Liver (tissue), 9 donors: ENCODE measurements around the gene CAPN2. TPM values are rescaled to one million over a fixed set of nuclear protein-coding genes. Genes with fewer than 3 reads are reported as not detected.

Source experiments
- DNase-seq: peaks from one replicate; pipeline ENCODE4 v3.0.0-alpha.2; 2017; ENCODE audit warnings: low spot score
- H3K27ac ChIP-seq, 2 donors: one replicate each; pipeline ENCODE4 v1.7.0; 2013; ENCODE audit warnings: inconsistent platforms in 2 of 2, low read length in 2 of 2, control low read depth in 1 of 2, low read depth in 1 of 2, mild to moderate bottlenecking in 1 of 2
- H3K27me3 ChIP-seq, 4 donors: one replicate each; pipeline versions ENCODE4 v1.6.1 to v1.7.0; 2013; ENCODE audit warnings: low read length in 3 of 4, inconsistent platforms in 1 of 4, mild to moderate bottlenecking in 1 of 4, moderate library complexity in 1 of 4; ENCODE audit not compliant: control insufficient read depth in 4 of 4, insufficient read depth in 4 of 4
- H3K36me3 ChIP-seq, 4 donors: one replicate each; pipeline versions ENCODE4 v1.6.1 to v1.7.0; 2013; ENCODE audit warnings: low read length in 3 of 4, mild to moderate bottlenecking in 3 of 4, low read depth in 1 of 4, moderate library complexity in 1 of 4; ENCODE audit not compliant: control insufficient read depth in 4 of 4, insufficient read depth in 3 of 4
- H3K4me1 ChIP-seq, 4 donors: one replicate each; pipeline versions ENCODE4 v1.6.1 to v1.7.0; 2013; ENCODE audit warnings: low read length in 3 of 4, mild to moderate bottlenecking in 3 of 4, moderate library complexity in 1 of 4; ENCODE audit not compliant: control insufficient read depth in 4 of 4, insufficient read depth in 4 of 4
- H3K4me3 ChIP-seq, 3 donors: one replicate each; pipeline versions ENCODE4 v1.6.1 to v1.7.0; 2013; ENCODE audit warnings: low read length in 3 of 3, control low read depth in 1 of 3, low read depth in 1 of 3, mild to moderate bottlenecking in 1 of 3
- H3K9ac ChIP-seq, 2 donors: one replicate each; pipeline ENCODE4 v1.7.0; 2013; ENCODE audit warnings: low read length in 2 of 2, mild to moderate bottlenecking in 2 of 2, moderate library complexity in 2 of 2, control low read depth in 1 of 2, low read depth in 1 of 2
- H3K9me3 ChIP-seq, 4 donors: one replicate each; pipeline versions ENCODE4 v1.6.1 to v1.7.0; 2013; ENCODE audit warnings: low read length in 3 of 4; ENCODE audit not compliant: control insufficient read depth in 4 of 4
- EGR1 ChIP-seq, 2 donors: IDR thresholded peaks; 2 replicates each; pipeline ENCODE4 v1.6.1; 2016 to 2018; ENCODE audit warnings: antibody characterized with exemption in 2 of 2, low read depth in 2 of 2
- FOXA1 ChIP-seq: IDR thresholded peaks from 2 replicates; pipeline ENCODE4 v1.6.1; 2016; ENCODE audit warnings: antibody characterized with exemption
- FOXA2 ChIP-seq: IDR thresholded peaks from 2 replicates; pipeline ENCODE4 v1.6.1; 2016; ENCODE audit warnings: antibody characterized with exemption
- GABPA ChIP-seq, 2 donors: IDR thresholded peaks in 1 of 2; conservative IDR thresholded peaks in 1 of 2; 2 replicates each; pipeline ENCODE4 v1.6.1; 2016; ENCODE audit warnings: antibody characterized with exemption in 2 of 2, mild to moderate bottlenecking in 1 of 2, moderate library complexity in 1 of 2
- HNF4A ChIP-seq, 2 donors: conservative IDR thresholded peaks; 2 replicates each; pipeline ENCODE4 v1.6.1; 2016; ENCODE audit warnings: antibody characterized with exemption in 2 of 2, mild to moderate bottlenecking in 2 of 2
- HNF4G ChIP-seq: IDR thresholded peaks from 2 replicates; pipeline ENCODE4 v1.6.1; 2016; ENCODE audit warnings: antibody characterized with exemption
- NR2F2 ChIP-seq: IDR thresholded peaks from 2 replicates; pipeline ENCODE4 v1.6.1; 2016; ENCODE audit warnings: antibody characterized with exemption
- RXRA ChIP-seq, 2 donors: IDR thresholded peaks; 2 replicates each; pipeline ENCODE4 v1.6.1; 2017 to 2018; ENCODE audit warnings: antibody characterized with exemption in 2 of 2, mild to moderate bottlenecking in 1 of 2
- SP1 ChIP-seq: IDR thresholded peaks from 2 replicates; pipeline ENCODE4 v1.6.1; 2018; ENCODE audit warnings: antibody characterized with exemption, mild to moderate bottlenecking
- TAF1 ChIP-seq: conservative IDR thresholded peaks from 2 replicates; pipeline ENCODE4 v1.6.1; 2016; ENCODE audit warnings: antibody characterized with exemption, mild to moderate bottlenecking
- YY1 ChIP-seq: IDR thresholded peaks from 2 replicates; pipeline ENCODE4 v1.6.1; 2016; ENCODE audit warnings: antibody characterized with exemption, mild to moderate bottlenecking
- WGBS: extraction: QIAGEN DNeasy Blood & Tissue Kit; methylation state at CpG from one replicate; pipeline ENCODE4 v1.1.7; 2013; 5-methylcytosine and 5-hydroxymethylcytosine counted together
- polyA plus RNA-seq, 2 donors: library from polyadenylated mRNA; stranded (reverse) in 1 of 2; unstranded in 1 of 2; fragments of 200-250 nt in 1 of 2; fragments of >200 nt in 1 of 2; fragmentation: Nextera tagmentation in 1 of 2; extraction: Ambion mirVana in 1 of 2; gene quantifications; one replicate each; pipeline versions ENCODE4 v1.2.1 to v1.2.3, GENCODE V29; 2013 to 2015
- total RNA-seq, 2 donors: library from RNA; depleted of rRNA; stranded (reverse); fragments of >200 nt; gene quantifications; one replicate each; pipeline ENCODE4 v1.2.3, GENCODE V29; 2014
- TF ChIP-seq, protein P1 (sequence below): IDR thresholded peaks from 2 replicates; pipeline ENCODE4 v1.6.1; 2016; ENCODE audit warnings: antibody characterized with exemption
- TF ChIP-seq, protein P2 (sequence below): fragments of 150-350 bp; IDR thresholded peaks from 2 replicates; pipeline ENCODE4 v1.5.1; 2017; ENCODE audit warnings: improper control_type of control experiment, low read depth, low read length; ENCODE audit not compliant: missing input control
- TF ChIP-seq, protein P3 (sequence below): IDR thresholded peaks from 2 replicates; pipeline ENCODE4 v1.6.1; 2016; ENCODE audit warnings: antibody characterized with exemption, mild to moderate bottlenecking
- TF ChIP-seq, protein P4 (sequence below): IDR thresholded peaks from 2 replicates; pipeline ENCODE4 v1.6.1; 2016; ENCODE audit warnings: antibody characterized with exemption
- donor health status: healthy.
- donor health status: healthy.
- donor health status: healthy.
- donor health status: healthy.
- donor health status: healthy.

The CAPN2 gene
- total and polyA plus RNA-seq, 4 donors: 11.2 to 20.7 (median 15.5) TPM

DNA sequence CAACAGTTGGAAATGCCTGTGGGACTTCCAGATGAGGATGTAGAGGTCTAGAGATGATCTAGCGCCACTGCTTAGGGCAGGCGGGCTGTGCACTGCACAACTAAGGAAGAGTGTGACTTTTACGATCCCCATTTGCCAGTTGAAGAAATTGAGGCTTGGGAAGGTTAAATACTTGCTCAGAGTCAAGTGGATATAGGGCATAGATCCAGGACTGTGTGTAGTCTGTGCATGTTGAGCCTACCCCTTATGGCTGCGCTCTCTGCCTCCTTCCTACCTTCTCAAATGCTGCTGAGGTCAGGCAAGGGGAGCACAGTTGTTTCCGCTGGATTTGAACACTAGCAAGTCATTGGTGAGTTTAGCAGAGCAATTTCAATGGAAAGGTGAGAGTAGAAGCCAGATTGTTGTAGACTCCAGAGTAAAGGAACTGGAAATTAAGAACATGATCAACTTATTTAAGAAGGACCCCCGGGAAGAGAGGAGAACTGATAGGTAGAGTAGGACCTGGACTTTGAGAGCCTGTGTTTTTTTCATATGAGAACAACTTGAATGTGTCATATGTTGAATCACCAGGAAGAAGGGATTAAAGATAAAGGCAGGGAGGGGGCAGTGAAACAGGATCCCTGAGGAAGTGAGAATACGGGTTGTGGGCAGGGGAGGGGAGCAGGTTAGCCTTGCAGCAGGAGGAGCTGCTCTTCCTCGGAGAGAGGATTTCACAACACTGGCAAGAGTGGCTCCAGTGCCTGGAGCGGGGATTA is 2.7 kb downstream of the CAPN2 start:
- no peak overlapping the region for H3K4me3 ChIP-seq
- TF ChIP-seq HNF4A (conservative IDR thresholded peaks at IDR 0.05): no peak
- TF ChIP-seq, protein P1, sequence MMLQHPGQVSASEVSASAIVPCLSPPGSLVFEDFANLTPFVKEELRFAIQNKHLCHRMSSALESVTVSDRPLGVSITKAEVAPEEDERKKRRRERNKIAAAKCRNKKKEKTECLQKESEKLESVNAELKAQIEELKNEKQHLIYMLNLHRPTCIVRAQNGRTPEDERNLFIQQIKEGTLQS: no peak
- TF ChIP-seq, protein P2, sequence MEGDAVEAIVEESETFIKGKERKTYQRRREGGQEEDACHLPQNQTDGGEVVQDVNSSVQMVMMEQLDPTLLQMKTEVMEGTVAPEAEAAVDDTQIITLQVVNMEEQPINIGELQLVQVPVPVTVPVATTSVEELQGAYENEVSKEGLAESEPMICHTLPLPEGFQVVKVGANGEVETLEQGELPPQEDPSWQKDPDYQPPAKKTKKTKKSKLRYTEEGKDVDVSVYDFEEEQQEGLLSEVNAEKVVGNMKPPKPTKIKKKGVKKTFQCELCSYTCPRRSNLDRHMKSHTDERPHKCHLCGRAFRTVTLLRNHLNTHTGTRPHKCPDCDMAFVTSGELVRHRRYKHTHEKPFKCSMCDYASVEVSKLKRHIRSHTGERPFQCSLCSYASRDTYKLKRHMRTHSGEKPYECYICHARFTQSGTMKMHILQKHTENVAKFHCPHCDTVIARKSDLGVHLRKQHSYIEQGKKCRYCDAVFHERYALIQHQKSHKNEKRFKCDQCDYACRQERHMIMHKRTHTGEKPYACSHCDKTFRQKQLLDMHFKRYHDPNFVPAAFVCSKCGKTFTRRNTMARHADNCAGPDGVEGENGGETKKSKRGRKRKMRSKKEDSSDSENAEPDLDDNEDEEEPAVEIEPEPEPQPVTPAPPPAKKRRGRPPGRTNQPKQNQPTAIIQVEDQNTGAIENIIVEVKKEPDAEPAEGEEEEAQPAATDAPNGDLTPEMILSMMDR: no peak
- no peak for TF ChIP-seq RXRA (IDR thresholded peaks at IDR 0.05)
- TF ChIP-seq GABPA (IDR thresholded peaks at IDR 0.05 in 1 of 2, conservative IDR thresholded peaks at IDR 0.05 in 1 of 2): no peak
- no peak for TF ChIP-seq TAF1
- no peak for TF ChIP-seq FOXA2
- TF ChIP-seq NR2F2: no peak
- TF ChIP-seq YY1: no peak
- TF ChIP-seq HNF4G: no peak
- TF ChIP-seq, protein P3, sequence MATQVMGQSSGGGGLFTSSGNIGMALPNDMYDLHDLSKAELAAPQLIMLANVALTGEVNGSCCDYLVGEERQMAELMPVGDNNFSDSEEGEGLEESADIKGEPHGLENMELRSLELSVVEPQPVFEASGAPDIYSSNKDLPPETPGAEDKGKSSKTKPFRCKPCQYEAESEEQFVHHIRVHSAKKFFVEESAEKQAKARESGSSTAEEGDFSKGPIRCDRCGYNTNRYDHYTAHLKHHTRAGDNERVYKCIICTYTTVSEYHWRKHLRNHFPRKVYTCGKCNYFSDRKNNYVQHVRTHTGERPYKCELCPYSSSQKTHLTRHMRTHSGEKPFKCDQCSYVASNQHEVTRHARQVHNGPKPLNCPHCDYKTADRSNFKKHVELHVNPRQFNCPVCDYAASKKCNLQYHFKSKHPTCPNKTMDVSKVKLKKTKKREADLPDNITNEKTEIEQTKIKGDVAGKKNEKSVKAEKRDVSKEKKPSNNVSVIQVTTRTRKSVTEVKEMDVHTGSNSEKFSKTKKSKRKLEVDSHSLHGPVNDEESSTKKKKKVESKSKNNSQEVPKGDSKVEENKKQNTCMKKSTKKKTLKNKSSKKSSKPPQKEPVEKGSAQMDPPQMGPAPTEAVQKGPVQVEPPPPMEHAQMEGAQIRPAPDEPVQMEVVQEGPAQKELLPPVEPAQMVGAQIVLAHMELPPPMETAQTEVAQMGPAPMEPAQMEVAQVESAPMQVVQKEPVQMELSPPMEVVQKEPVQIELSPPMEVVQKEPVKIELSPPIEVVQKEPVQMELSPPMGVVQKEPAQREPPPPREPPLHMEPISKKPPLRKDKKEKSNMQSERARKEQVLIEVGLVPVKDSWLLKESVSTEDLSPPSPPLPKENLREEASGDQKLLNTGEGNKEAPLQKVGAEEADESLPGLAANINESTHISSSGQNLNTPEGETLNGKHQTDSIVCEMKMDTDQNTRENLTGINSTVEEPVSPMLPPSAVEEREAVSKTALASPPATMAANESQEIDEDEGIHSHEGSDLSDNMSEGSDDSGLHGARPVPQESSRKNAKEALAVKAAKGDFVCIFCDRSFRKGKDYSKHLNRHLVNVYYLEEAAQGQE: no peak
- no peak for TF ChIP-seq SP1
- TF ChIP-seq, protein P4, sequence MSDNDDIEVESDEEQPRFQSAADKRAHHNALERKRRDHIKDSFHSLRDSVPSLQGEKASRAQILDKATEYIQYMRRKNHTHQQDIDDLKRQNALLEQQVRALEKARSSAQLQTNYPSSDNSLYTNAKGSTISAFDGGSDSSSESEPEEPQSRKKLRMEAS: no peak
- TF ChIP-seq FOXA1: no peak
- TF ChIP-seq EGR1 (IDR thresholded peaks at IDR 0.05; ENCODE audit: low read depth in 2 of 2): no peak

DNA sequence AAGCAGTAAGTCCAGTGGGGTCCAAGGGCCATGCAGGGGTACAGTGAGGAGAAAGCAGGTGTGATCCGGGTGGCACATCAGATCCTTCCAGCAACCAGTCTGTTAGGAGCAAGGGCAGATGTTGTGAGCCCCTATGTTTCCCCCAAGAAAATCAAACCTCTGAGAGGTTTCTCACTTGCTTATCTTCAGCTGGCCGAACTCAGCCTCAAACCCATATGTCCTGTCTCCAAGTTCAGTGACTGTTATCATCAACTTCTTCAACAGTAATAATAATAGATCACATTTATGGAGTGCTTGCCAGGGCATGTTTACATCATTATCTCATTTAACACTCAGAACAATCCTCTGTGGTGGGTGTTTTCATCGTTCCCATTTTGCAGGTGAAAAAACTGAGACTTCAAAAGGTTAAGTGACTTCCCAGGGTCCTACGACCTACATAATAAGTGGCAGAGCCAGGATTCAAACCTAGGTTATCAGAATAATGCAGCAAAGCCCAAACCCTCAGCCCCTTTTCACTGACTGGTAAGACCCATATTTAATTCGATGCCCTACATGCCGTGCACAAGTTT is 3.3 kb downstream of the CAPN2 start:
- peaks cover 0 to 8% (median 4%) of the 10 kb centered on the region in 4 donors for H3K4me1 ChIP-seq
- no peak for TF ChIP-seq EGR1 (IDR thresholded peaks at IDR 0.05; ENCODE audit: low read depth in 2 of 2)

More for the DNA sequence above, 2.7 kb downstream of the CAPN2 start:
- no peak for DNase-seq
- Histone ChIP-seq H3K9me3 (no peaks in the 10 kb centered on the region), H3K27ac (no peak overlapping the region), H3K27me3 (no peaks in the 10 kb centered on the region), H3K4me1 (peaks cover 0 to 8% (median 2%) of the 10 kb centered on the region in 4 donors), H3K36me3 (no peaks in the 10 kb centered on the region), H3K9ac (no peak overlapping the region)
- WGBS: 79% methylated on average over 9 of the region's 9 CpGs

More for the DNA sequence above, 3.3 kb downstream of the CAPN2 start:
- no peak overlapping the region for H3K9ac ChIP-seq
- no peaks in the 10 kb centered on the region for H3K27me3 ChIP-seq
- no peak overlapping the region for H3K27ac ChIP-seq
- DNase-seq: no peak
- H3K36me3 ChIP-seq: no peaks in the 10 kb centered on the region
- H3K9me3 ChIP-seq: no peaks in the 10 kb centered on the region
- 73% methylated on average over 6 of the region's 6 CpGs for WGBS
- no peak overlapping the region for H3K4me3 ChIP-seq
